HEK293T (cell line): ENCODE results near the gene MOV10L1.

Source experiments
- BHLHE40 ChIP-seq: fragments of 450-650 bp; IDR thresholded peaks from 2 replicates; pipeline ENCODE4 v1.6.1; 2016; ENCODE audit warnings: mild to moderate bottlenecking, moderate library complexity, borderline replicate concordance
- CTBP1 ChIP-seq: fragments of 450-650 bp; IDR thresholded peaks from 2 replicates; pipeline ENCODE4 v1.6.1; 2016; ENCODE audit warnings: borderline replicate concordance

DNA sequence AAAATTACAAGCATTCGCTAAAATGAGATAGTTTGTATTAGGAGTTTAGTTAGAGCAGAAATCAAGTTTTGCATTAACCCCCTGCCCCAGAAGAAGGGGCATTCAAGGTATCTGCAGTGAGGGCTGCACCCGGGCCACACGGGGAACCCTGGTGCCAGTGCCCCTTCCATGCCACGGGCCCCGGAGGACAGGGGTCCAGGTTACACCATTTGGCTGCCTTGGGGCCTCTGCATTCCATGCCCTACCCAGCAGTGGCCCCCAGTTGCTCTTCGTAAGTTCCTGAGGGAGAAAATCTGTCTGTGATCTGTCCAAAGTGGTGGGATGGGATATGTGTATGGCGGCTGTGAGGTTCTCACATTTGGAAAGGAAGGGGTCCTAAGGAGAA is 63.9 kb downstream of the MOV10L1 start:
- TF ChIP-seq CTBP1 (no peak), BHLHE40 (no peak)
